ENCODE results near the gene HINFP. TPM values are rescaled to one million over a fixed set of nuclear protein-coding genes. Genes with fewer than 3 reads are reported as not detected.
A peak's percentile ranks its signal among the peaks of the same experiment; 100 is the strongest.
"Not testable (repeated sequence)": the region's sequence is repeated elsewhere in the genome, so short reads cannot be mapped to it uniquely, and the experiment has no call there.

Gene HINFP
- total RNA-seq, 1 donor from 2014 or later = 58.1 TPM

- no peaks in the 10 kb centered on the region for H3K4me1 Mint-ChIP-seq (ENCODE audit: low read depth, unreplicated experiment)
- H3K4me3 Mint-ChIP-seq (ENCODE audit: unreplicated experiment) = no peak overlapping the region
- H3K27me3 Mint-ChIP-seq (ENCODE audit: unreplicated experiment) = peaks cover 3% of the 10 kb centered on the region
- DNase-seq = no peak
- no peaks in the 10 kb centered on the region for H3K9me3 Mint-ChIP-seq (ENCODE audit: unreplicated experiment)
- no peaks in the 10 kb centered on the region for H3K36me3 Mint-ChIP-seq (ENCODE audit: unreplicated experiment)
- no peak for TF ChIP-seq CTCF (IDR thresholded peaks at IDR 0.05; ENCODE audit: partially characterized antibody, unreplicated experiment)
- H3K27ac Mint-ChIP-seq (ENCODE audit: unreplicated experiment) = no peak overlapping the region
These were observed 40.5 kb downstream of the HINFP start for GRCh38 chr11:119161871-119162270.

GRCh38 chr11:119166368-119167076 lies 45.1 kb downstream of the HINFP start:
- DNase-seq = no peak
- TF ChIP-seq CTCF (IDR thresholded peaks at IDR 0.05; ENCODE audit: partially characterized antibody, unreplicated experiment) = no peak
- H3K27me3 Mint-ChIP-seq (ENCODE audit: unreplicated experiment) = peaks cover 2% of the 10 kb centered on the region
- no peaks in the 10 kb centered on the region for H3K36me3 Mint-ChIP-seq (ENCODE audit: unreplicated experiment)
- H3K27ac Mint-ChIP-seq (ENCODE audit: unreplicated experiment) = no peak overlapping the region
- no peak overlapping the region for H3K4me3 Mint-ChIP-seq (ENCODE audit: unreplicated experiment)
- H3K4me1 Mint-ChIP-seq (ENCODE audit: low read depth, unreplicated experiment) = no peaks in the 10 kb centered on the region
- peaks cover 5% of the 10 kb centered on the region for H3K9me3 Mint-ChIP-seq (ENCODE audit: unreplicated experiment)

- not testable (repeated sequence) for H3K9me3 Mint-ChIP-seq (ENCODE audit: unreplicated experiment); H3K4me1 Mint-ChIP-seq (ENCODE audit: low read depth, unreplicated experiment); H3K4me3 Mint-ChIP-seq (ENCODE audit: unreplicated experiment); H3K27me3 Mint-ChIP-seq (ENCODE audit: unreplicated experiment); H3K36me3 Mint-ChIP-seq (ENCODE audit: unreplicated experiment); H3K27ac Mint-ChIP-seq (ENCODE audit: unreplicated experiment); DNase-seq
These were observed 45.7 kb downstream of the HINFP start for GRCh38 chr11:119167077-119167458.

GRCh38 chr11:119167933-119168332 lies 46.6 kb downstream of the HINFP start:
- Mint-ChIP-seq H3K4me3 (ENCODE audit: unreplicated experiment) (no peak overlapping the region), H3K27me3 (ENCODE audit: unreplicated experiment) (no peaks in the 10 kb centered on the region), H3K4me1 (ENCODE audit: low read depth, unreplicated experiment) (no peaks in the 10 kb centered on the region), H3K36me3 (ENCODE audit: unreplicated experiment) (no peaks in the 10 kb centered on the region), H3K9me3 (ENCODE audit: unreplicated experiment) (peaks cover 5% of the 10 kb centered on the region), H3K27ac (ENCODE audit: unreplicated experiment) (no peak overlapping the region)
- no peak for DNase-seq
- no peak for TF ChIP-seq CTCF (IDR thresholded peaks at IDR 0.05; ENCODE audit: partially characterized antibody, unreplicated experiment)

GRCh38 chr11:119168471-119169281 lies 47.3 kb downstream of the HINFP start, which contains the start of gene NLRX1:
TSS of gene NLRX1 (plus strand) at chr11:119168725. CDS start at chr11:119171404, 2,679 bp downstream.
- peak; percentile 72 for TF ChIP-seq CTCF (IDR thresholded peaks at IDR 0.05; ENCODE audit: partially characterized antibody, unreplicated experiment)
- Mint-ChIP-seq H3K27me3 (ENCODE audit: unreplicated experiment) (no peaks in the 10 kb centered on the region), H3K36me3 (ENCODE audit: unreplicated experiment) (no peaks in the 10 kb centered on the region), H3K4me1 (ENCODE audit: low read depth, unreplicated experiment) (no peaks in the 10 kb centered on the region), H3K4me3 (ENCODE audit: unreplicated experiment) (peak within 1 kb of the TSS; percentile 73), H3K27ac (ENCODE audit: unreplicated experiment) (peak within 1 kb of the TSS; percentile 43), H3K9me3 (ENCODE audit: unreplicated experiment) (peaks cover 5% of the 10 kb centered on the region)
- DNase-seq = peak; percentile 80
